HepG2 (cell line): ENCODE data around the gene DCST2. TPM values are rescaled to one million over a fixed set of nuclear protein-coding genes. Genes with fewer than 3 reads are reported as not detected.

ENCODE experiments used
- CHCHD3 ChIP-seq: sonication (generic); formaldehyde crosslinking; IDR thresholded peaks from 2 replicates; pipeline ENCODE4 v1.8.0; 2022; ENCODE audit warnings: mild to moderate bottlenecking, missing genetic modification reagents, moderate library complexity
- FOXC1 ChIP-seq: sonication (generic); formaldehyde crosslinking; IDR thresholded peaks from 2 replicates; pipeline ENCODE4 v1.8.0; 2022; ENCODE audit warnings: mild to moderate bottlenecking, missing genetic modification reagents, borderline replicate concordance
- IKZF1 ChIP-seq: fragments of 450-650 bp; IDR thresholded peaks from 2 replicates; pipeline ENCODE4 v1.7.1; 2016
- KAT8 ChIP-seq: IDR thresholded peaks from 2 replicates; pipeline ENCODE4 v1.6.1; 2016; ENCODE audit warnings: missing genetic modification reagents, missing compliant biosample characterization
- MTA1 ChIP-seq: sonication (generic); formaldehyde crosslinking; IDR thresholded peaks from 2 replicates; pipeline ENCODE4 v1.4.0; 2020; ENCODE audit warnings: missing genetic modification reagents, mild to moderate bottlenecking, borderline replicate concordance
- NBN ChIP-seq: fragments of 450-650 bp; conservative IDR thresholded peaks from 2 replicates; pipeline ENCODE4 v1.6.1; 2017
- NFKBIZ ChIP-seq: IDR thresholded peaks from 2 replicates; pipeline ENCODE4 v1.6.1; 2018; ENCODE audit warnings: missing genetic modification reagents, missing compliant biosample characterization
- RBAK ChIP-seq: sonication (generic); formaldehyde crosslinking; IDR thresholded peaks from 2 replicates; pipeline ENCODE4 v1.5.1; 2020; ENCODE audit warnings: mild to moderate bottlenecking, missing genetic modification reagents
- RBFOX2 ChIP-seq: fragments of 200-400 bp; formaldehyde crosslinking; IDR thresholded peaks from 2 replicates; pipeline ENCODE4 v1.6.1; 2017; ENCODE audit warnings: low read depth, mild to moderate bottlenecking, low read length
- RNF219 ChIP-seq: sonication (generic); formaldehyde crosslinking; IDR thresholded peaks from 2 replicates; pipeline ENCODE4 v1.5.0; 2020; ENCODE audit warnings: mild to moderate bottlenecking, missing genetic modification reagents
- ZNF207 ChIP-seq: fragments of 450-650 bp; IDR thresholded peaks from 2 replicates; pipeline ENCODE4 v1.6.1; 2016; ENCODE audit warnings: antibody characterized with exemption, borderline replicate concordance
- ZNF235 ChIP-seq: sonication (generic); formaldehyde crosslinking; IDR thresholded peaks from 2 replicates; pipeline ENCODE4 v1.8.1; 2023; ENCODE audit warnings: mild to moderate bottlenecking, missing genetic modification reagents, borderline replicate concordance
- ZNF253 ChIP-seq: sonication (generic); formaldehyde crosslinking; IDR thresholded peaks from 2 replicates; pipeline ENCODE4 v1.8.0; 2022; ENCODE audit warnings: mild to moderate bottlenecking, missing genetic modification reagents, borderline replicate concordance
- ZNF607 ChIP-seq: sonication (generic); formaldehyde crosslinking; IDR thresholded peaks from 2 replicates; pipeline ENCODE4 v1.5.1; 2020; ENCODE audit warnings: missing genetic modification reagents, mild to moderate bottlenecking, borderline replicate concordance
- ZNF644 ChIP-seq: IDR thresholded peaks from 2 replicates; pipeline ENCODE4 v1.6.1; 2016; ENCODE audit warnings: low read depth
- ZNF777 ChIP-seq: sonication (generic); formaldehyde crosslinking; IDR thresholded peaks from 2 replicates; pipeline ENCODE4 v1.4.0; 2020; ENCODE audit warnings: missing genetic modification reagents
- polyA plus RNA-seq, 8 experiments: library from polyadenylated mRNA; depleted of rRNA in 3 of 8; stranded (reverse) in 7 of 8; unstranded in 1 of 8; fragments of >200 nt; fragmentation: Illumina TruSeq in 4 of 8; extraction: Trizol in 4 of 8; gene quantifications; 2 replicates each; pipeline versions ENCODE4 v1.2.1 to v1.2.3, GENCODE V29; 2011 to 2016; ENCODE audit warnings: low read depth in 4 of 8, missing spikeins in 1 of 8, mixed read lengths in 1 of 8; ENCODE audit not compliant: insufficient read depth in 1 of 8
- total RNA-seq, 5 experiments: library from RNA; depleted of rRNA; stranded (reverse); fragments of >200 nt; fragmentation: Illumina TruSeq; extraction: Trizol; gene quantifications; 2 replicates each; pipeline ENCODE4 v1.2.3, GENCODE V29; 2016; ENCODE audit warnings: low read depth in 1 of 5
- TF ChIP-seq, protein P1 (sequence below): sonication (generic); formaldehyde crosslinking; IDR thresholded peaks from 2 replicates; pipeline ENCODE4 v1.4.0; 2020; ENCODE audit warnings: mild to moderate bottlenecking, missing genetic modification reagents
- TF ChIP-seq, protein P2 (sequence below): sonication (generic); formaldehyde crosslinking; IDR thresholded peaks from 2 replicates; pipeline ENCODE4 v1.4.0; 2020; ENCODE audit warnings: missing genetic modification reagents
- TF ChIP-seq, protein P3 (sequence below): sonication (generic); formaldehyde crosslinking; IDR thresholded peaks from 2 replicates; pipeline ENCODE4 v1.5.0; 2020; ENCODE audit warnings: mild to moderate bottlenecking, missing genetic modification reagents, borderline replicate concordance
- TF ChIP-seq, protein P4 (sequence below): sonication (generic); formaldehyde crosslinking; IDR thresholded peaks from 2 replicates; pipeline ENCODE4 v1.8.1; 2022; ENCODE audit warnings: mild to moderate bottlenecking, missing genetic modification reagents

DCST2 gene
- total and polyA plus RNA-seq, 2 of the 13 experiments (the other 11 are each of a cell fraction or from before 2014, with no cell fraction given), result 0.74 TPM; not detected in 1

- TF ChIP-seq CHCHD3 (CRISPR knock-in tag) (no peak), ZNF644 (CRISPR knock-in tag) (no peak), ZNF253 (CRISPR knock-in tag) (no peak), RBFOX2 (no peak), RNF219 (CRISPR knock-in tag) (no peak), IKZF1 (no peak), FOXC1 (CRISPR knock-in tag) (no peak), RBAK (CRISPR knock-in tag) (no peak), ZNF207 (no peak), ZNF777 (CRISPR knock-in tag) (peak; percentile 38; the same call in 1 of the 2 replicates), NFKBIZ (CRISPR knock-in tag) (no peak), NBN (no peak), ZNF607 (no peak; the same call in 1 of the 2 replicates), MTA1 (CRISPR knock-in tag) (no peak), KAT8 (CRISPR knock-in tag) (no peak), ZNF235 (CRISPR knock-in tag) (no peak)
- TF ChIP-seq, protein P1, sequence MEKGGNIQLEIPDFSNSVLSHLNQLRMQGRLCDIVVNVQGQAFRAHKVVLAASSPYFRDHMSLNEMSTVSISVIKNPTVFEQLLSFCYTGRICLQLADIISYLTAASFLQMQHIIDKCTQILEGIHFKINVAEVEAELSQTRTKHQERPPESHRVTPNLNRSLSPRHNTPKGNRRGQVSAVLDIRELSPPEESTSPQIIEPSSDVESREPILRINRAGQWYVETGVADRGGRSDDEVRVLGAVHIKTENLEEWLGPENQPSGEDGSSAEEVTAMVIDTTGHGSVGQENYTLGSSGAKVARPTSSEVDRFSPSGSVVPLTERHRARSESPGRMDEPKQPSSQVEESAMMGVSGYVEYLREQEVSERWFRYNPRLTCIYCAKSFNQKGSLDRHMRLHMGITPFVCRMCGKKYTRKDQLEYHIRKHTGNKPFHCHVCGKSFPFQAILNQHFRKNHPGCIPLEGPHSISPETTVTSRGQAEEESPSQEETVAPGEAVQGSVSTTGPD (CRISPR knock-in tag), result no peak
- TF ChIP-seq, protein P2, sequence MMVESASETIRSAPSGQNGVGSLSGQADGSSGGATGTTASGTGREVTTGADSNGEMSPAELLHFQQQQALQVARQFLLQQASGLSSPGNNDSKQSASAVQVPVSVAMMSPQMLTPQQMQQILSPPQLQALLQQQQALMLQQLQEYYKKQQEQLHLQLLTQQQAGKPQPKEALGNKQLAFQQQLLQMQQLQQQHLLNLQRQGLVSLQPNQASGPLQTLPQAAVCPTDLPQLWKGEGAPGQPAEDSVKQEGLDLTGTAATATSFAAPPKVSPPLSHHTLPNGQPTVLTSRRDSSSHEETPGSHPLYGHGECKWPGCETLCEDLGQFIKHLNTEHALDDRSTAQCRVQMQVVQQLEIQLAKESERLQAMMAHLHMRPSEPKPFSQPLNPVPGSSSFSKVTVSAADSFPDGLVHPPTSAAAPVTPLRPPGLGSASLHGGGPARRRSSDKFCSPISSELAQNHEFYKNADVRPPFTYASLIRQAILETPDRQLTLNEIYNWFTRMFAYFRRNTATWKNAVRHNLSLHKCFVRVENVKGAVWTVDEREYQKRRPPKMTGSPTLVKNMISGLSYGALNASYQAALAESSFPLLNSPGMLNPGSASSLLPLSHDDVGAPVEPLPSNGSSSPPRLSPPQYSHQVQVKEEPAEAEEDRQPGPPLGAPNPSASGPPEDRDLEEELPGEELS, result 0 out of 2 replicates have a peak, but pooled peaks have one; percentile 4
- TF ChIP-seq, protein P3, sequence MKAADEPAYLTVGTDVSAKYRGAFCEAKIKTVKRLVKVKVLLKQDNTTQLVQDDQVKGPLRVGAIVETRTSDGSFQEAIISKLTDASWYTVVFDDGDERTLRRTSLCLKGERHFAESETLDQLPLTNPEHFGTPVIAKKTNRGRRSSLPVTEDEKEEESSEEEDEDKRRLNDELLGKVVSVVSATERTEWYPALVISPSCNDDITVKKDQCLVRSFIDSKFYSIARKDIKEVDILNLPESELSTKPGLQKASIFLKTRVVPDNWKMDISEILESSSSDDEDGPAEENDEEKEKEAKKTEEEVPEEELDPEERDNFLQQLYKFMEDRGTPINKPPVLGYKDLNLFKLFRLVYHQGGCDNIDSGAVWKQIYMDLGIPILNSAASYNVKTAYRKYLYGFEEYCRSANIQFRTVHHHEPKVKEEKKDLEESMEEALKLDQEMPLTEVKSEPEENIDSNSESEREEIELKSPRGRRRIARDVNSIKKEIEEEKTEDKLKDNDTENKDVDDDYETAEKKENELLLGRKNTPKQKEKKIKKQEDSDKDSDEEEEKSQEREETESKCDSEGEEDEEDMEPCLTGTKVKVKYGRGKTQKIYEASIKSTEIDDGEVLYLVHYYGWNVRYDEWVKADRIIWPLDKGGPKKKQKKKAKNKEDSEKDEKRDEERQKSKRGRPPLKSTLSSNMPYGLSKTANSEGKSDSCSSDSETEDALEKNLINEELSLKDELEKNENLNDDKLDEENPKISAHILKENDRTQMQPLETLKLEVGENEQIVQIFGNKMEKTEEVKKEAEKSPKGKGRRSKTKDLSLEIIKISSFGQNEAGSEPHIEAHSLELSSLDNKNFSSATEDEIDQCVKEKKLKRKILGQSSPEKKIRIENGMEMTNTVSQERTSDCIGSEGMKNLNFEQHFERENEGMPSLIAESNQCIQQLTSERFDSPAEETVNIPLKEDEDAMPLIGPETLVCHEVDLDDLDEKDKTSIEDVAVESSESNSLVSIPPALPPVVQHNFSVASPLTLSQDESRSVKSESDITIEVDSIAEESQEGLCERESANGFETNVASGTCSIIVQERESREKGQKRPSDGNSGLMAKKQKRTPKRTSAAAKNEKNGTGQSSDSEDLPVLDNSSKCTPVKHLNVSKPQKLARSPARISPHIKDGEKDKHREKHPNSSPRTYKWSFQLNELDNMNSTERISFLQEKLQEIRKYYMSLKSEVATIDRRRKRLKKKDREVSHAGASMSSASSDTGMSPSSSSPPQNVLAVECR, result no peak; the same call in 1 of the 2 replicates
- TF ChIP-seq, protein P4, sequence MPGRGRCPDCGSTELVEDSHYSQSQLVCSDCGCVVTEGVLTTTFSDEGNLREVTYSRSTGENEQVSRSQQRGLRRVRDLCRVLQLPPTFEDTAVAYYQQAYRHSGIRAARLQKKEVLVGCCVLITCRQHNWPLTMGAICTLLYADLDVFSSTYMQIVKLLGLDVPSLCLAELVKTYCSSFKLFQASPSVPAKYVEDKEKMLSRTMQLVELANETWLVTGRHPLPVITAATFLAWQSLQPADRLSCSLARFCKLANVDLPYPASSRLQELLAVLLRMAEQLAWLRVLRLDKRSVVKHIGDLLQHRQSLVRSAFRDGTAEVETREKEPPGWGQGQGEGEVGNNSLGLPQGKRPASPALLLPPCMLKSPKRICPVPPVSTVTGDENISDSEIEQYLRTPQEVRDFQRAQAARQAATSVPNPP, result no peak; the same call in 1 of the 2 replicates
Observed at GRCh38 chr1:154974808-154975408, 58.7 kb downstream of the DCST2 start (continued).
